Keratinocyte (primary cell): ENCODE data around the gene SALL4. TPM values are rescaled to one million over a fixed set of nuclear protein-coding genes. Genes with fewer than 3 reads are reported as not detected.

Experiments
- DNase-seq: peaks from one replicate; pipeline ENCODE4 v3.0.0-alpha.2; 2011; ENCODE audit warnings: low read depth, missing footprints, low spot score
- FAIRE-seq: peaks from 2 replicates; lab custom pipeline; 2011; peaks lifted over from hg19 to GRCh38; lab: Jason Lieb, UNC
- H2AFZ ChIP-seq: 2 replicates; pipeline ENCODE4 v1.6.0; 2012; ENCODE audit warnings: low read length, control low read depth, inconsistent platforms; ENCODE audit not compliant: control insufficient read depth
- H3K27ac ChIP-seq: 2 replicates; pipeline ENCODE4 v1.5.1; 2011; ENCODE audit warnings: low read length; ENCODE audit not compliant: control insufficient read depth, insufficient read depth
- H3K27me3 ChIP-seq: 3 replicates; pipeline ENCODE4 v1.6.0; 2011; ENCODE audit warnings: low read length; ENCODE audit not compliant: control insufficient read depth, insufficient read depth; ENCODE audit errors: extremely low read depth
- H3K36me3 ChIP-seq, 2 experiments: 2 replicates in 1 of 2; 3 replicates in 1 of 2; pipeline ENCODE4 v1.5.1; 2011; ENCODE audit warnings: low read length in 2 of 2, mild to moderate bottlenecking in 1 of 2; ENCODE audit not compliant: control insufficient read depth in 2 of 2, insufficient read depth in 2 of 2; ENCODE audit errors: extremely low read depth in 1 of 2
- H3K4me1 ChIP-seq: 3 replicates; pipeline ENCODE4 v1.5.1; 2011; ENCODE audit warnings: low read length; ENCODE audit not compliant: control insufficient read depth, insufficient read depth; ENCODE audit errors: extremely low read depth
- H3K4me2 ChIP-seq: 3 replicates; pipeline ENCODE4 v1.6.0; 2011; ENCODE audit warnings: low read depth, low read length; ENCODE audit not compliant: control insufficient read depth, insufficient read depth; ENCODE audit errors: extremely low read depth
- H3K4me3 ChIP-seq, 3 experiments: fragments of 200-600 bp in 1 of 3; sonication (generic) in 1 of 3; 2 replicates in 2 of 3; 3 replicates in 1 of 3; pipeline ENCODE4 v1.5.1; 2011 to 2016; ENCODE audit warnings: low read length in 3 of 3, mild to moderate bottlenecking in 3 of 3, control low read depth in 2 of 3, inconsistent platforms in 1 of 3, low read depth in 1 of 3, mixed read lengths in 1 of 3, mixed run types in 1 of 3, moderate library complexity in 1 of 3; ENCODE audit not compliant: control insufficient read depth in 2 of 3, insufficient read depth in 2 of 3; ENCODE audit errors: extremely low read depth in 1 of 3
- H3K79me2 ChIP-seq: 2 replicates; pipeline ENCODE4 v1.6.0; 2012; ENCODE audit warnings: low read length; ENCODE audit not compliant: control insufficient read depth, insufficient read depth
- H3K9ac ChIP-seq: 3 replicates; pipeline ENCODE4 v1.6.0; 2011; ENCODE audit warnings: low read length; ENCODE audit not compliant: control insufficient read depth, insufficient read depth; ENCODE audit errors: extremely low read depth
- H3K9me1 ChIP-seq: 3 replicates; pipeline ENCODE4 v1.6.0; 2011; ENCODE audit warnings: low read length; ENCODE audit not compliant: control insufficient read depth, insufficient read depth; ENCODE audit errors: extremely low read depth
- H3K9me3 ChIP-seq: 2 replicates; pipeline ENCODE4 v1.5.1; 2012; ENCODE audit warnings: low read depth, low read length; ENCODE audit not compliant: control insufficient read depth
- H4K20me1 ChIP-seq: 3 replicates; pipeline ENCODE4 v1.6.0; 2011; ENCODE audit warnings: low read length; ENCODE audit not compliant: control insufficient read depth, insufficient read depth; ENCODE audit errors: extremely low read depth
- CTCF ChIP-seq, 3 experiments: IDR thresholded peaks in 1 of 3; conservative IDR thresholded peaks in 1 of 3; optimal IDR thresholded peaks in 1 of 3; 2 replicates in 2 of 3; 3 replicates in 1 of 3; pipeline versions ENCODE3 to v1.5.1; 2011; ENCODE audit warnings: low read length in 3 of 3, mild to moderate bottlenecking in 3 of 3, moderate library complexity in 2 of 3, control low read depth in 1 of 3, inconsistent platforms in 1 of 3; ENCODE audit not compliant: insufficient read depth in 2 of 3; ENCODE audit errors: extremely low read depth in 1 of 3
- EZH2 ChIP-seq: IDR thresholded peaks from one replicate; pipeline ENCODE4 v1.6.1; 2012; ENCODE audit warnings: inconsistent platforms, mild to moderate bottlenecking, low read length, moderate library complexity
- dilution Hi-C: fragments of 300-500 bp; cut with MboI; formaldehyde crosslinking; loops from one replicate; pipeline ENCODE4 v1.7.0; 2020; ENCODE audit warnings: low sequenced_read_pairs; ENCODE audit not compliant: extremely low pct_ligation_motif_present
- polyA plus RNA-seq, 5 experiments: library from polyadenylated mRNA; depleted of rRNA in 3 of 5; stranded (reverse) in 3 of 5; stranded (forward) in 1 of 5; unstranded in 1 of 5; fragments of >200 nt; gene quantifications; 1 replicate in 1 of 5; 2 replicates in 3 of 5; 3 replicates in 1 of 5; pipeline versions ENCODE4 v1.2.1 to v1.2.3, GENCODE V29; 2011 to 2012; ENCODE audit warnings: missing spikeins in 2 of 5, low read depth in 1 of 5, low replicate concordance in 1 of 5

Gene SALL4
- polyA plus RNA-seq, 1 donor (not counting 4 experiments of a cell fraction or from before 2014, with no cell fraction given) = 0.04 TPM

GRCh38 chr20:51810155-51811041 is 8.1 kb upstream of the SALL4 start:
- no peak overlapping the region for H3K9ac ChIP-seq
- no peaks in the 10 kb centered on the region for H3K36me3 ChIP-seq
- FAIRE-seq (no peak), DNase-seq (no peak)
- H2AFZ ChIP-seq = no peak overlapping the region
- no peaks in the 10 kb centered on the region for H3K9me3 ChIP-seq
- no peak overlapping the region for H3K27ac ChIP-seq
- no peaks in the 10 kb centered on the region for H4K20me1 ChIP-seq
- H3K9me1 ChIP-seq = no peaks in the 10 kb centered on the region
- no peaks in the 10 kb centered on the region for H3K4me1 ChIP-seq
- H3K4me3 ChIP-seq = no peak overlapping the region
- H3K79me2 ChIP-seq = no peaks in the 10 kb centered on the region
- H3K4me2 ChIP-seq = no peak overlapping the region
- TF ChIP-seq CTCF (optimal IDR thresholded peaks at IDR 0.05 in 1 of 3, IDR thresholded peaks at IDR 0.05 in 1 of 3, conservative IDR thresholded peaks at IDR 0.05 in 1 of 3; ENCODE audit: extremely low read depth in 1 of 3, insufficient read depth in 2 of 3, low read length in 3 of 3) = no peak
- TF ChIP-seq EZH2 = no peak
- H3K27me3 ChIP-seq = no peaks in the 10 kb centered on the region
- dilution Hi-C loops = no loop called here

DNA sequence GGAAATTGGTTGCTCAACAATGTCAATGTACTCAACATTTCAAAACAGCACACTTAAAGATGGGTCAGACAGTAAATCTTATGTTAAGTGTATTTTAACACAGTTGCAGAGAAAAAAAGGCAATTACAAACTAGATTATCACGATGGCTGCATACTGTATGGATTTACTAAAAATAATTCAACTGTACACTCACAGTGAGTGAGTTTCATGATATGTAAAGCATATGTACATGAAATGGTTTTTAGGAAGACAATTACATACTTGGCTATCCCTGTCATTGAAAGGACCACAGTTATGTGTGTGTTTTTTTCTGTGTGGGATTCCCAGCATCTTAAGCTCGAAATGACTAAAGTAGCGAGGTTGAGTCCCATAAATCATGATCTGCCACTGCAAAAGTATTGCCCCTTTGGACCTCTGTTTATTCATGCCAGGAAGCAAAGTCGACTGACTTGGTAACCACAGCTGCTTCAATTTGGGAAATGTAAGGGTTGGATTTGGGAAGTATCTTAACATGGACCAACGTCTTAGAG is 5.5 kb upstream of the SALL4 start:
- H2AFZ ChIP-seq = no peak overlapping the region
- H3K4me1 ChIP-seq = no peaks in the 10 kb centered on the region
- no peak overlapping the region for H3K9ac ChIP-seq
- H3K79me2 ChIP-seq = no peaks in the 10 kb centered on the region
- TF ChIP-seq EZH2 = no peak
- no peak for TF ChIP-seq CTCF (optimal IDR thresholded peaks at IDR 0.05 in 1 of 3, IDR thresholded peaks at IDR 0.05 in 1 of 3, conservative IDR thresholded peaks at IDR 0.05 in 1 of 3; ENCODE audit: extremely low read depth in 1 of 3, insufficient read depth in 2 of 3, low read length in 3 of 3)
- H3K9me1 ChIP-seq = no peaks in the 10 kb centered on the region
- H3K9me3 ChIP-seq = no peaks in the 10 kb centered on the region
- peaks cover under 1% of the 10 kb centered on the region for H3K27me3 ChIP-seq
- H3K36me3 ChIP-seq = no peaks in the 10 kb centered on the region
- no peak overlapping the region for H3K4me3 ChIP-seq
- H3K27ac ChIP-seq = no peak overlapping the region
- H3K4me2 ChIP-seq = no peak overlapping the region
- FAIRE-seq (no peak), DNase-seq (no peak)
- no peaks in the 10 kb centered on the region for H4K20me1 ChIP-seq
- dilution Hi-C loops = no loop called here
